ENCODE measurements around the gene S100A9. TPM values are rescaled to one million over a fixed set of nuclear protein-coding genes. Genes with fewer than 3 reads are reported as not detected.
A peak's percentile ranks its signal among the peaks of the same experiment; 100 is the strongest.

The S100A9 gene
- total RNA-seq, 1 donor from 2014 or later: not detected

- no peaks in the 10 kb centered on the region for H3K36me3 Mint-ChIP-seq (ENCODE audit: low read depth)
- no peaks in the 10 kb centered on the region for H3K9me3 Mint-ChIP-seq
- H3K4me3 Mint-ChIP-seq: no peak within 1 kb of the TSS
These were observed 8.9 kb upstream of the S100A9 start, which contains the start of gene PGLYRP4 for GRCh38 chr1:153348511-153349362. TSS of gene PGLYRP4 (minus strand) at chr1:153348841. CDS start at chr1:153347932, 909 bp downstream.

GRCh38 chr1:153349363-153350320 is 8.0 kb upstream of the S100A9 start:
- Mint-ChIP-seq H3K27me3 (peaks cover 26% of the 10 kb centered on the region), H3K36me3 (ENCODE audit: low read depth) (no peaks in the 10 kb centered on the region), H3K9me3 (no peaks in the 10 kb centered on the region), H3K4me1 (peaks cover 12% of the 10 kb centered on the region), H3K4me3 (no peak overlapping the region), H3K27ac (no peak overlapping the region)
- intact Hi-C loops (cut with micrococcal nuclease): no loop called here
- DNase-seq: peak; percentile 46

More at GRCh38 chr1:153348511-153349362, 8.9 kb upstream of the S100A9 start, which contains the start of gene PGLYRP4:
- DNase-seq: peak; percentile 49
- Mint-ChIP-seq H3K4me1 (peaks cover 18% of the 10 kb centered on the region), H3K27ac (no peak within 1 kb of the TSS), H3K27me3 (peaks cover 31% of the 10 kb centered on the region)
- intact Hi-C loops (cut with micrococcal nuclease): no loop called here

- no peak overlapping the region for H3K27ac Mint-ChIP-seq
- intact Hi-C loops (cut with micrococcal nuclease): no loop called here
- H3K4me1 Mint-ChIP-seq: peaks cover 10% of the 10 kb centered on the region
- H3K27me3 Mint-ChIP-seq: peaks cover 26% of the 10 kb centered on the region
- H3K36me3 Mint-ChIP-seq (ENCODE audit: low read depth): no peaks in the 10 kb centered on the region
- no peaks in the 10 kb centered on the region for H3K9me3 Mint-ChIP-seq
- DNase-seq: peak; percentile 43
- no peak overlapping the region for H3K4me3 Mint-ChIP-seq
These were observed 7.2 kb upstream of the S100A9 start for GRCh38 chr1:153350321-153350957.

- DNase-seq: peak; percentile 87
- H3K9me3 Mint-ChIP-seq: no peaks in the 10 kb centered on the region
- H3K27ac Mint-ChIP-seq: no peak overlapping the region
- intact Hi-C loops (cut with micrococcal nuclease): loop anchor here (1.0 kb wide), 2 partner anchors 52 to 143 kb away; no protein-coding TSS in a partner anchor
- H3K36me3 Mint-ChIP-seq (ENCODE audit: low read depth): no peaks in the 10 kb centered on the region
- H3K27me3 Mint-ChIP-seq: peaks cover 14% of the 10 kb centered on the region
- H3K4me1 Mint-ChIP-seq: peaks cover 4% of the 10 kb centered on the region
- no peak overlapping the region for H3K4me3 Mint-ChIP-seq
These were observed 5.1 kb upstream of the S100A9 start for GRCh38 chr1:153352523-153352922.

GRCh38 chr1:153353226-153353947 is 4.3 kb upstream of the S100A9 start:
- Mint-ChIP-seq H3K9me3 (no peaks in the 10 kb centered on the region), H3K27ac (no peak overlapping the region), H3K27me3 (peaks cover 9% of the 10 kb centered on the region), H3K36me3 (ENCODE audit: low read depth) (no peaks in the 10 kb centered on the region), H3K4me3 (no peak overlapping the region), H3K4me1 (peaks cover 7% of the 10 kb centered on the region)
- intact Hi-C loops (cut with micrococcal nuclease): no loop called here
- no peak for DNase-seq

GRCh38 chr1:153354515-153355193 is 3.0 kb upstream of the S100A9 start:
- Mint-ChIP-seq H3K36me3 (ENCODE audit: low read depth) (no peaks in the 10 kb centered on the region), H3K4me1 (peaks cover 7% of the 10 kb centered on the region), H3K27me3 (peaks cover 8% of the 10 kb centered on the region), H3K4me3 (no peak overlapping the region), H3K27ac (no peak overlapping the region), H3K9me3 (no peaks in the 10 kb centered on the region)
- intact Hi-C loops (cut with micrococcal nuclease): no loop called here
- DNase-seq: no peak

GRCh38 chr1:153355445-153356071 is 2.1 kb upstream of the S100A9 start:
- H3K36me3 Mint-ChIP-seq (ENCODE audit: low read depth): no peaks in the 10 kb centered on the region
- DNase-seq: peak; percentile 79
- H3K4me1 Mint-ChIP-seq: peaks cover 7% of the 10 kb centered on the region
- H3K4me3 Mint-ChIP-seq: no peak overlapping the region
- intact Hi-C loops (cut with micrococcal nuclease): no loop called here
- H3K27me3 Mint-ChIP-seq: peaks cover 2% of the 10 kb centered on the region
- no peak overlapping the region for H3K27ac Mint-ChIP-seq
- H3K9me3 Mint-ChIP-seq: no peaks in the 10 kb centered on the region

- H3K9me3 Mint-ChIP-seq: no peaks in the 10 kb centered on the region
- H3K27ac Mint-ChIP-seq: no peak overlapping the region
- no peaks in the 10 kb centered on the region for H3K27me3 Mint-ChIP-seq
- no peak for DNase-seq
- peaks cover 7% of the 10 kb centered on the region for H3K4me1 Mint-ChIP-seq
- H3K4me3 Mint-ChIP-seq: no peak overlapping the region
- no peaks in the 10 kb centered on the region for H3K36me3 Mint-ChIP-seq (ENCODE audit: low read depth)
- intact Hi-C loops (cut with micrococcal nuclease): no loop called here
These were observed 1.1 kb upstream of the S100A9 start for GRCh38 chr1:153356392-153357075.

GRCh38 chr1:153357076-153357852 is 390 bp upstream of the S100A9 start:
- H3K4me1 Mint-ChIP-seq: peaks cover 7% of the 10 kb centered on the region
- H3K27ac Mint-ChIP-seq: no peak overlapping the region
- no peak overlapping the region for H3K4me3 Mint-ChIP-seq
- H3K9me3 Mint-ChIP-seq: no peaks in the 10 kb centered on the region
- peak; percentile 60 for DNase-seq
- H3K27me3 Mint-ChIP-seq: no peaks in the 10 kb centered on the region
- H3K36me3 Mint-ChIP-seq (ENCODE audit: low read depth): no peaks in the 10 kb centered on the region
- intact Hi-C loops (cut with micrococcal nuclease): no loop called here

- peaks cover 6% of the 10 kb centered on the region for H3K27me3 Mint-ChIP-seq
- intact Hi-C loops (cut with micrococcal nuclease): no loop called here
- no peak for DNase-seq
- peaks cover 7% of the 10 kb centered on the region for H3K4me1 Mint-ChIP-seq
- H3K27ac Mint-ChIP-seq: no peak overlapping the region
- no peak overlapping the region for H3K4me3 Mint-ChIP-seq
- no peaks in the 10 kb centered on the region for H3K36me3 Mint-ChIP-seq (ENCODE audit: low read depth)
- H3K9me3 Mint-ChIP-seq: no peaks in the 10 kb centered on the region
These were observed 979 bp downstream of the S100A9 start for GRCh38 chr1:153358691-153358975.

GRCh38 chr1:153359241-153359640 is 1.6 kb downstream of the S100A9 start:
- no peak for DNase-seq
- no peak overlapping the region for H3K27ac Mint-ChIP-seq
- intact Hi-C loops (cut with micrococcal nuclease): no loop called here

More at GRCh38 chr1:153359241-153359640, 1.6 kb downstream of the S100A9 start:
- Mint-ChIP-seq H3K9me3 (no peaks in the 10 kb centered on the region), H3K36me3 (ENCODE audit: low read depth) (no peaks in the 10 kb centered on the region), H3K4me1 (peaks cover 7% of the 10 kb centered on the region), H3K4me3 (no peak overlapping the region), H3K27me3 (peaks cover 6% of the 10 kb centered on the region)
